GM10248 (cell line): ENCODE results near the gene ZNF605.
"Not testable (repeated sequence)": the region's sequence is repeated elsewhere in the genome, so short reads cannot be mapped to it uniquely, and the experiment has no call there.

ENCODE experiments used
- CTCF ChIA-PET: fragments of 300-600 bp; sonication (Branson Sonifier 250); formaldehyde crosslinking; extraction: SDS; loops from one replicate; lab custom pipeline; 2021; ENCODE audit warnings: antibody characterized with exemption; lab: Yijun Ruan, JAX
- POLR2A ChIA-PET: fragments of 350-650 bp; sonication (Branson Sonifier 250); formaldehyde crosslinking; extraction: SDS; loops from one replicate; lab custom pipeline; 2020; ENCODE audit warnings: antibody characterized with exemption; lab: Yijun Ruan, JAX
- DNase-seq: peaks from one replicate; pipeline ENCODE4 v3.0.0; 2012; ENCODE audit errors: extremely low spot score
- CTCF ChIP-seq: IDR thresholded peaks from 2 replicates; pipeline ENCODE4 v1.5.1; 2012; ENCODE audit warnings: mild to moderate bottlenecking, low read depth; ENCODE audit errors: extremely low read depth, missing control alignments, control extremely low read depth

The ZNF605 gene

GRCh38 chr12:132904718-132905328 is 51.3 kb downstream of the ZNF605 start:
- peak; percentile 72 for DNase-seq
- TF ChIP-seq CTCF: peak; percentile 50
- CTCF ChIA-PET: no interaction called here
- POLR2A ChIA-PET: no interaction called here

- CTCF ChIA-PET: no interaction called here
- POLR2A ChIA-PET: no interaction called here
- DNase-seq: no peak
- no peak for TF ChIP-seq CTCF
These were observed 57.1 kb downstream of the ZNF605 start for GRCh38 chr12:132899033-132899432.

GRCh38 chr12:132888852-132889251 is 67.3 kb downstream of the ZNF605 start:
- POLR2A ChIA-PET: no interaction called here
- no peak for TF ChIP-seq CTCF
- CTCF ChIA-PET: no interaction called here
- no peak for DNase-seq

GRCh38 chr12:132887513-132888351 is 68.4 kb downstream of the ZNF605 start, which contains the start of gene CHFR:
TSS of gene CHFR (minus strand) at chr12:132887605. CDS start at chr12:132887328, 277 bp downstream.
- CTCF ChIA-PET: no interaction called here
- peak; percentile 98 for DNase-seq
- POLR2A ChIA-PET: interaction anchor here (0.6 kb wide), 1 partner anchor 69 kb away, joined by 4 read pairs; no protein-coding TSS in a partner anchor
- no peak for TF ChIP-seq CTCF

GRCh38 chr12:132886529-132887477 is 69.3 kb downstream of the ZNF605 start:
- no peak for TF ChIP-seq CTCF
- ChIA-PET CTCF (no interaction called here), POLR2A (interaction anchor here (0.6 kb wide), 1 partner anchor 70 kb away, joined by 4 read pairs; no protein-coding TSS in a partner anchor)
- no peak for DNase-seq

GRCh38 chr12:132881818-132882217 is 74.3 kb downstream of the ZNF605 start:
- no peak for TF ChIP-seq CTCF
- POLR2A ChIA-PET: interaction anchor here (0.6 to 0.7 kb wide), 2 partner anchors 36 to 133 kb away, joined by 3 to 4 read pairs; no protein-coding TSS in a partner anchor
- DNase-seq: no peak
- CTCF ChIA-PET: no interaction called here

- DNase-seq, POLR2A ChIA-PET, CTCF ChIA-PET: not testable (repeated sequence)
These were observed 81.5 kb downstream of the ZNF605 start for GRCh38 chr12:132874620-132875019.
